ENCODE results near the gene DUSP10.

- TF ChIP-seq CTCF (conservative IDR thresholded peaks at IDR 0.05; ENCODE audit: low read depth, low read length) (no peak), EZH2 (IDR thresholded peaks at IDR 0.05; ENCODE audit: low read length, unreplicated experiment) (no peak), EZH2phosphoT487 (IDR thresholded peaks at IDR 0.05; ENCODE audit: borderline replicate concordance, low read length) (no peak)
Observed at GRCh38 chr1:221700536-221700935, 41.4 kb downstream of the DUSP10 start.

All from PC-3 (cell line).